WTC11 (cell line): ENCODE results near the gene PIAS2.
"Not testable (repeated sequence)": the region's sequence is repeated elsewhere in the genome, so short reads cannot be mapped to it uniquely, and the experiment has no call there.

Experiments used
- TF ChIP-seq, protein P1 (sequence below): fragments of 200-600 bp; IDR thresholded peaks from 2 replicates; pipeline ENCODE4 v1.8.0; 2022; ENCODE audit warnings: antibody characterized with exemption
- TF ChIP-seq, protein P2 (sequence below): fragments of 250-450 bp; sonication (Bioruptor Pico); IDR thresholded peaks from 2 replicates; pipeline ENCODE4 v1.9.0; 2021; ENCODE audit warnings: moderate library complexity, mild to moderate bottlenecking, inconsistent platforms, borderline replicate concordance
- TF ChIP-seq, protein P3 (sequence below): sonication (generic); formaldehyde crosslinking; IDR thresholded peaks from 2 replicates; pipeline ENCODE4 v1.8.1; 2023; ENCODE audit warnings: mild to moderate bottlenecking, moderate library complexity, missing genetic modification reagents
- TF ChIP-seq, protein P4 (sequence below): sonication (generic); formaldehyde crosslinking; IDR thresholded peaks from 2 replicates; pipeline ENCODE4 v1.8.0; 2022; ENCODE audit warnings: mild to moderate bottlenecking, missing genetic modification reagents
- TF ChIP-seq, protein P5 (sequence below): sonication (generic); formaldehyde crosslinking; IDR thresholded peaks from 2 replicates; pipeline ENCODE4 v1.8.1; 2022; ENCODE audit warnings: low read depth, missing genetic modification reagents, borderline replicate concordance
- TF ChIP-seq, protein P6 (sequence below): sonication (generic); formaldehyde crosslinking; IDR thresholded peaks from 2 replicates; pipeline ENCODE4 v1.8.0; 2022; ENCODE audit warnings: mild to moderate bottlenecking, missing genetic modification reagents
- TF ChIP-seq, protein P7 (sequence below): sonication (generic); formaldehyde crosslinking; IDR thresholded peaks from 2 replicates; pipeline ENCODE4 v1.8.0; 2022; ENCODE audit warnings: mild to moderate bottlenecking, missing genetic modification reagents

DNA sequence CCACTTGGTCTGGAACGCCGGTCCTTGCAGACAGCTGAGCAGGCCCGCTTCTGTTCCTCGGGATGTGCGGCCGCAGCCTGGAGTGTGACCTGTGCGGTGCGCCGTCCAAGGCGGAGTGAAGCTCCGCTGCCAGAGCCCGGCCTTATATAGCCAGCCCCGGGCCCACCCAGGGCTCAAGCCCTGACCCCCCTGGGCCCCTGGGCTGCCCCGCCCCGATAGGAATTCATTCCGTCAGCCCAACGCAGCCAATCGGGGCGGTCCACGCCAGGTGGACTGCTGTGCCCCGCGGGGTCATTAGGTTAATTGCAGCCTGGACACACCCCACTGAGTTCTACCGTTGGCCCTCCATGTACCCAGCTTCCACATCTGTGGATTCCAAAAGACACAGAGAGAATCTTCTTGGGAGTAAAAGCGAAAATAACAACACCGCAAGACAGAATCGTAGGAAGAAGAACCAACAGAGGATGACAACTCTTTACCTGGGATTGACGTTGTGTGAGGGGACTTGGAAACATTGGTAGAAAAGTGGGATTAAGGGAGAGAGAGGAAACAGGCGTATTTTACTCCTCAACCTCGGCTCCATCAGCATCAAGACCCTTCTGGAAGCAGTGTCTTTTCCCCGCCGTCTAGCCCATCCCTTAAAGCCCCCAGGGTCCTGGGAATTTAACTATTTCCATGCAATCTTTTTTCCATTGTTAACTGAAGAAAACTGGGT, 47.4 kb upstream of the PIAS2 start:
- TF ChIP-seq, protein P1, sequence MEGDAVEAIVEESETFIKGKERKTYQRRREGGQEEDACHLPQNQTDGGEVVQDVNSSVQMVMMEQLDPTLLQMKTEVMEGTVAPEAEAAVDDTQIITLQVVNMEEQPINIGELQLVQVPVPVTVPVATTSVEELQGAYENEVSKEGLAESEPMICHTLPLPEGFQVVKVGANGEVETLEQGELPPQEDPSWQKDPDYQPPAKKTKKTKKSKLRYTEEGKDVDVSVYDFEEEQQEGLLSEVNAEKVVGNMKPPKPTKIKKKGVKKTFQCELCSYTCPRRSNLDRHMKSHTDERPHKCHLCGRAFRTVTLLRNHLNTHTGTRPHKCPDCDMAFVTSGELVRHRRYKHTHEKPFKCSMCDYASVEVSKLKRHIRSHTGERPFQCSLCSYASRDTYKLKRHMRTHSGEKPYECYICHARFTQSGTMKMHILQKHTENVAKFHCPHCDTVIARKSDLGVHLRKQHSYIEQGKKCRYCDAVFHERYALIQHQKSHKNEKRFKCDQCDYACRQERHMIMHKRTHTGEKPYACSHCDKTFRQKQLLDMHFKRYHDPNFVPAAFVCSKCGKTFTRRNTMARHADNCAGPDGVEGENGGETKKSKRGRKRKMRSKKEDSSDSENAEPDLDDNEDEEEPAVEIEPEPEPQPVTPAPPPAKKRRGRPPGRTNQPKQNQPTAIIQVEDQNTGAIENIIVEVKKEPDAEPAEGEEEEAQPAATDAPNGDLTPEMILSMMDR: not testable (repeated sequence)
- TF ChIP-seq, protein P2, sequence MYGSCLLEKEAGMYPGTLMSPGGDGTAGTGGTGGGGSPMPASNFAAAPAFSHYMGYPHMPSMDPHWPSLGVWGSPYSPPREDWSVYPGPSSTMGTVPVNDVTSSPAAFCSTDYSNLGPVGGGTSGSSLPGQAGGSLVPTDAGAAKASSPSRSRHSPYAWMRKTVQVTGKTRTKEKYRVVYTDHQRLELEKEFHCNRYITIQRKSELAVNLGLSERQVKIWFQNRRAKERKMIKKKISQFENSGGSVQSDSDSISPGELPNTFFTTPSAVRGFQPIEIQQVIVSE (CRISPR knock-in tag): not testable (repeated sequence)
- TF ChIP-seq, protein P3, sequence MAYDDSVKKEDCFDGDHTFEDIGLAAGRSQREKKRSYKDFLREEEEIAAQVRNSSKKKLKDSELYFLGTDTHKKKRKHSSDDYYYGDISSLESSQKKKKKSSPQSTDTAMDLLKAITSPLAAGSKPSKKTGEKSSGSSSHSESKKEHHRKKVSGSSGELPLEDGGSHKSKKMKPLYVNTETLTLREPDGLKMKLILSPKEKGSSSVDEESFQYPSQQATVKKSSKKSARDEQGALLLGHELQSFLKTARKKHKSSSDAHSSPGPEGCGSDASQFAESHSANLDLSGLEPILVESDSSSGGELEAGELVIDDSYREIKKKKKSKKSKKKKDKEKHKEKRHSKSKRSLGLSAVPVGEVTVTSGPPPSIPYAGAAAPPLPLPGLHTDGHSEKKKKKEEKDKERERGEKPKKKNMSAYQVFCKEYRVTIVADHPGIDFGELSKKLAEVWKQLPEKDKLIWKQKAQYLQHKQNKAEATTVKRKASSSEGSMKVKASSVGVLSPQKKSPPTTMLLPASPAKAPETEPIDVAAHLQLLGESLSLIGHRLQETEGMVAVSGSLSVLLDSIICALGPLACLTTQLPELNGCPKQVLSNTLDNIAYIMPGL (CRISPR knock-in tag): not testable (repeated sequence)
- TF ChIP-seq, protein P4, sequence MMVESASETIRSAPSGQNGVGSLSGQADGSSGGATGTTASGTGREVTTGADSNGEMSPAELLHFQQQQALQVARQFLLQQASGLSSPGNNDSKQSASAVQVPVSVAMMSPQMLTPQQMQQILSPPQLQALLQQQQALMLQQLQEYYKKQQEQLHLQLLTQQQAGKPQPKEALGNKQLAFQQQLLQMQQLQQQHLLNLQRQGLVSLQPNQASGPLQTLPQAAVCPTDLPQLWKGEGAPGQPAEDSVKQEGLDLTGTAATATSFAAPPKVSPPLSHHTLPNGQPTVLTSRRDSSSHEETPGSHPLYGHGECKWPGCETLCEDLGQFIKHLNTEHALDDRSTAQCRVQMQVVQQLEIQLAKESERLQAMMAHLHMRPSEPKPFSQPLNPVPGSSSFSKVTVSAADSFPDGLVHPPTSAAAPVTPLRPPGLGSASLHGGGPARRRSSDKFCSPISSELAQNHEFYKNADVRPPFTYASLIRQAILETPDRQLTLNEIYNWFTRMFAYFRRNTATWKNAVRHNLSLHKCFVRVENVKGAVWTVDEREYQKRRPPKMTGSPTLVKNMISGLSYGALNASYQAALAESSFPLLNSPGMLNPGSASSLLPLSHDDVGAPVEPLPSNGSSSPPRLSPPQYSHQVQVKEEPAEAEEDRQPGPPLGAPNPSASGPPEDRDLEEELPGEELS: not testable (repeated sequence)
- TF ChIP-seq, protein P5, sequence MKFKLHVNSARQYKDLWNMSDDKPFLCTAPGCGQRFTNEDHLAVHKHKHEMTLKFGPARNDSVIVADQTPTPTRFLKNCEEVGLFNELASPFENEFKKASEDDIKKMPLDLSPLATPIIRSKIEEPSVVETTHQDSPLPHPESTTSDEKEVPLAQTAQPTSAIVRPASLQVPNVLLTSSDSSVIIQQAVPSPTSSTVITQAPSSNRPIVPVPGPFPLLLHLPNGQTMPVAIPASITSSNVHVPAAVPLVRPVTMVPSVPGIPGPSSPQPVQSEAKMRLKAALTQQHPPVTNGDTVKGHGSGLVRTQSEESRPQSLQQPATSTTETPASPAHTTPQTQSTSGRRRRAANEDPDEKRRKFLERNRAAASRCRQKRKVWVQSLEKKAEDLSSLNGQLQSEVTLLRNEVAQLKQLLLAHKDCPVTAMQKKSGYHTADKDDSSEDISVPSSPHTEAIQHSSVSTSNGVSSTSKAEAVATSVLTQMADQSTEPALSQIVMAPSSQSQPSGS (CRISPR knock-in tag): not testable (repeated sequence)
- TF ChIP-seq, protein P6, sequence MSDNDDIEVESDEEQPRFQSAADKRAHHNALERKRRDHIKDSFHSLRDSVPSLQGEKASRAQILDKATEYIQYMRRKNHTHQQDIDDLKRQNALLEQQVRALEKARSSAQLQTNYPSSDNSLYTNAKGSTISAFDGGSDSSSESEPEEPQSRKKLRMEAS (CRISPR knock-in tag): not testable (repeated sequence)
- TF ChIP-seq, protein P7, sequence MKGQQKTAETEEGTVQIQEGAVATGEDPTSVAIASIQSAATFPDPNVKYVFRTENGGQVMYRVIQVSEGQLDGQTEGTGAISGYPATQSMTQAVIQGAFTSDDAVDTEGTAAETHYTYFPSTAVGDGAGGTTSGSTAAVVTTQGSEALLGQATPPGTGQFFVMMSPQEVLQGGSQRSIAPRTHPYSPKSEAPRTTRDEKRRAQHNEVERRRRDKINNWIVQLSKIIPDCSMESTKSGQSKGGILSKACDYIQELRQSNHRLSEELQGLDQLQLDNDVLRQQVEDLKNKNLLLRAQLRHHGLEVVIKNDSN (CRISPR knock-in tag): not testable (repeated sequence)
